Measurements from ENCODE around the gene MAP2K5. TPM values are rescaled to one million over a fixed set of nuclear protein-coding genes. Genes with fewer than 3 reads are reported as not detected.

Gene MAP2K5
- total RNA-seq, 1 experiment from 2014 or later: 13.6 TPM

- Mint-ChIP-seq H3K27me3 (ENCODE audit: low read depth) (peaks cover 98% of the 10 kb centered on the region), H3K27ac (no peak overlapping the region), H3K4me1 (peaks cover 51% of the 10 kb centered on the region), H3K4me3 (peak overlapping the region; percentile 73), H3K9me3 (no peaks in the 10 kb centered on the region), H3K36me3 (no peaks in the 10 kb centered on the region)
- peak; percentile 50; the same call in 1 of the 2 replicates for TF ChIP-seq E2F5 (CRISPR knock-in tag; IDR thresholded peaks at IDR 0.05)
- TF ChIP-seq ATF1 (CRISPR knock-in tag; IDR thresholded peaks at IDR 0.05): no peak
- TF ChIP-seq HMGXB4 (CRISPR knock-in tag; IDR thresholded peaks at IDR 0.05): peak; percentile 58; the same call in 1 of the 2 replicates
- no peak for TF ChIP-seq ARID4B (CRISPR knock-in tag; IDR thresholded peaks at IDR 0.05; ENCODE audit: borderline replicate concordance)
- DNase-seq (ENCODE audit: low spot score) (peak; percentile 56), ATAC-seq (peak; percentile 8)
- POLR2A ChIA-PET: no interaction called here
- CTCF ChIA-PET: interaction anchor here (0.8 to 2.4 kb wide), 10 partner anchors 9 to 398 kb away, joined by 3 to 31 read pairs (median 6); partner anchors contain the start of gene SKOR1
These were observed 292.2 kb downstream of the MAP2K5 start for GRCh38 chr15:67834581-67835296.

GRCh38 chr15:67835297-67836133, 293.0 kb downstream of the MAP2K5 start:
- peaks cover 2% of the 10 kb centered on the region; the same call in 1 of the 2 replicates for H3K36me3 Mint-ChIP-seq
- ChIA-PET POLR2A (no interaction called here), CTCF (interaction anchor here (0.6 to 2.4 kb wide), 19 partner anchors 9 to 889 kb away, joined by 3 to 31 read pairs (median 4); partner anchors contain the start of gene SKOR1)
- peak overlapping the region; percentile 73 for H3K4me3 Mint-ChIP-seq
- H3K27ac Mint-ChIP-seq: no peak overlapping the region
- peaks cover 94% of the 10 kb centered on the region for H3K27me3 Mint-ChIP-seq (ENCODE audit: low read depth)
- DNase-seq (ENCODE audit: low spot score): peak; percentile 56
- H3K9me3 Mint-ChIP-seq: no peaks in the 10 kb centered on the region
- peak; percentile 0; the same call in 1 of the 2 replicates for ATAC-seq
- peaks cover 45% of the 10 kb centered on the region for H3K4me1 Mint-ChIP-seq
- no peak for TF ChIP-seq ZNF532 (CRISPR knock-in tag; IDR thresholded peaks at IDR 0.05; ENCODE audit: borderline replicate concordance)
- 0 out of 2 replicates have a peak, but pooled peaks have one; percentile 8 for TF ChIP-seq ETV6 (CRISPR knock-in tag; IDR thresholded peaks at IDR 0.05)
- no peak for TF ChIP-seq MLX (CRISPR knock-in tag; IDR thresholded peaks at IDR 0.05)
- no peak for TF ChIP-seq FOXK1 (CRISPR knock-in tag; IDR thresholded peaks at IDR 0.05)
- TF ChIP-seq HMGXB4 (CRISPR knock-in tag; IDR thresholded peaks at IDR 0.05): peak; percentile 9; the same call in 1 of the 2 replicates
- TF ChIP-seq ZSCAN18 (CRISPR knock-in tag; IDR thresholded peaks at IDR 0.05): no peak
- TF ChIP-seq ZNF121 (CRISPR knock-in tag; IDR thresholded peaks at IDR 0.05): peak; percentile 80
- no peak for TF ChIP-seq TEAD4 (CRISPR knock-in tag; IDR thresholded peaks at IDR 0.05)
- no peak for TF ChIP-seq ZNF423 (CRISPR knock-in tag; IDR thresholded peaks at IDR 0.05)
- TF ChIP-seq ZNF396 (CRISPR knock-in tag; IDR thresholded peaks at IDR 0.05; ENCODE audit: borderline replicate concordance): no peak
- no peak for TF ChIP-seq ZNF671 (CRISPR knock-in tag; IDR thresholded peaks at IDR 0.05)

All from WTC11 (cell line).